Measurements from ENCODE around the gene C2.
"Not testable (repeated sequence)": the region's sequence is repeated elsewhere in the genome, so short reads cannot be mapped to it uniquely, and the experiment has no call there.

Gene C2

DNA sequence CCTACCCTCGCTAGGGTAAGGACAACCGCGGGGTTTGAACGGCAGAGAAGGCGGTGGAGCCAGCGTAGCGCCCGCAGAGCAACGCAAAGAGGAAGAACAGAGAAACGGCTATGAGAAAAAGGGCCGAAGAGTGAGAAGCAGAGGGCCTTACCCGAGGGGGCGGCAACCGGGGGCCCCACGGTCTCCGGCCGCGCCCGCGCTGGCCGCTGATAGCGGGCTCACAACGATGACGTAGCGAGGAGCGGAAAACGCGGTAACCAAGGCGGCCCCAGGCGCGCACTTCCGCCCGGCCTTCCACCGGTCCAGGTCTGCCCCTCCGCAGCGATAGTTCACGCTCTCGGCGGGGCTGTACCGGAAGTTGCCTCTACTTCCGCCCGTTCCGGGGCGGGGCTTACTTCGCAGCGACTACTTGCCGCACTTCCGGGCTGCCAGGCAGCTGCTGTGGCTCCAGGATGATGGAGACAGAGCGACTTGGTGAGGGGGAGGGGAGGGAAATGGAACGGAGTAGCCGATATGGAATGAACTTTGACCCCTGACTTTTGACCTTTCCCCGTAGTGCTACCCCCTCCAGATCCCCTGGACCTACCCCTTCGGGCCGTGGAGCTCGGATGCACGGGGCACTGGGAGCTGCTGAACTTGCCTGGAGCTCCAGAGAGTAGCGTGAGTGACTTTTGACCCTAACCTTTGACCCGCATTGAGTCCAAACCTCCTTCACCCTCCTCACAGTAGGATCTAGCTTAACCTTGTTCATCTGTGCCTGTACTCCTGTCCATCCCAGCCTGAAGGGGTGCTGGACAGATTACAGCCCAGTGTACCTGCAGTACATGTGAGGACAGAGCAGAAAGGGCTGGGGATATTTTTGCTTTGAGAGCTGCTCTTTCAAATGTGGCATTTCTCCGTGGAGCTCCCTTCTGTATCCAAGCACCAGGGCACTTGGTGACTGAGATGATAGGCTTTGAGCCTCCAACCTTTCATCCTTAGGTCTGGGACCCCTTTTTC is 31.5 kb downstream of the C2 start, which contains the start of the genes NELFE and SKIC2:
Gene NELFE, minus strand, starts transcription at position 231 of the 999 bp plus-strand sequence. CDS start 525 bp downstream, outside the sequence.
Gene SKIC2, plus strand, starts transcription at position 435 of the 999 bp plus-strand sequence. Its CDS starts 18 bp downstream, at position 453.
- DNase-seq, result peak; percentile 100

DNA sequence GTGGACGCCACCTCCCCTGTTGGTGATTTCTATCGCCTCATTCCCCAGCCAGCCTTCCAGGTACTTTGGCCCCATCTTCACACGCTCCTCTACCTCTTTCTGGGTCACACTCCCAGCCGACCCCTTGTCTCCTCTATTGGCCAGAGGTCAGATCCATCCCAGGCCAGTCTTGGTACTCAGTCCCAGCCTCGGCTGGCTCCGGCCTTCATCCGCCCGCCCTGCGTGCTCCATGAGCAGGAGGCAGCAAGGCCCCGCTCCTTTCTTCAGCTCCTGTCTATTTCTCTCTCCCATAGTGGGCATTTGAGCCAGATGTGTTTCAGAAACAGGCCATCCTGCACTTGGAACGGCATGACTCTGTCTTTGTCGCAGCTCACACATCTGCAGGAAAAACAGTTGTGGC is 34.1 kb downstream of the C2 start:
- no peak for DNase-seq

DNA sequence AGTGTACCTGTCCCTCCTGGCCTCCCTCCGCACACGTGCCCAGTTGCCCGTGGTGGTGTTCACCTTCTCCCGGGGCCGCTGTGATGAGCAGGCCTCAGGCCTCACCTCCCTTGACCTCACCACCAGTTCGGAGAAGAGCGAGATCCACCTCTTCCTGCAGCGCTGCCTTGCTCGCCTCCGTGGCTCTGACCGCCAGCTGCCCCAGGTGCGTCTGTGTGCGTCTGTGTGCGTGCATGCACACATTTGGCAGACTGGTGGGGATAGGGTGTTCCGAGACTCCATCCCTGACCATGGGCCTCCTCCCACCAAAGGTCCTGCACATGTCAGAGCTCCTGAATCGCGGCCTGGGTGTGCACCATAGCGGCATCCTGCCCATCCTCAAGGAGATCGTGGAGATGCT is 36.4 kb downstream of the C2 start:
- no peak for DNase-seq

DNA sequence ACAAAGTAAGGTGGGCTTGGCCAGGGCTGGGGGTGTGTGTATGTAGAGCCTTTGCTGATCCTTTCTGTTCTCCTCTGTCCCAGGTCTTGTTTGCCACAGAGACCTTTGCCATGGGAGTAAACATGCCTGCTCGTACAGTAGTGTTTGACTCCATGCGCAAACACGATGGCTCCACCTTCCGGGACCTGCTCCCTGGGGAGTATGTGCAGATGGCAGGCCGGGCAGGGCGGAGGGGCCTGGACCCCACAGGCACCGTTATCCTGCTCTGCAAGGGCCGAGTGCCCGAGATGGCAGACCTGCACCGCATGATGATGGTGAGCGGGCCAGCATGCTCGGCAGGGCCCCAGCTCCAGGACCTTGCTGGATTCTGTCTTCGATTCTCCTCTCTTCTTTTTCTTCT is 38.2 kb downstream of the C2 start:
- DNase-seq, result no peak

DNA sequence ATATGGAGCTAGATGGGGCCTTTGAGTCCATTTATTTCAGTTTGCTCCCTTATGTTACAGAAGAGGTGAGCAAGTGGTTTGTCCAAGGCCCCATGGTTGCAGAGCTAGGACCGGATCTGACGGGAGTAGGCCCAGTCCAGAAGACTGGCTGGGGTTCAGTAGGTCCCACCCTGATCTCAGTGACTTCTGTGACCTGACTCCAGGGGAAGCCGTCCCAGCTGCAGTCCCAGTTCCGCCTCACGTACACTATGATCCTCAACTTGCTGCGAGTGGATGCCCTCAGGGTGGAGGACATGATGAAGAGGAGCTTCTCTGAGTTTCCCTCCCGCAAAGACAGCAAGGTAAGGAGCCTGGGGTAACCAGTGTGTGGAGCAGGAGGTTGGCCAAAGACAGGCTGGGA is 39.0 kb downstream of the C2 start:
- DNase-seq, result no peak

DNA sequence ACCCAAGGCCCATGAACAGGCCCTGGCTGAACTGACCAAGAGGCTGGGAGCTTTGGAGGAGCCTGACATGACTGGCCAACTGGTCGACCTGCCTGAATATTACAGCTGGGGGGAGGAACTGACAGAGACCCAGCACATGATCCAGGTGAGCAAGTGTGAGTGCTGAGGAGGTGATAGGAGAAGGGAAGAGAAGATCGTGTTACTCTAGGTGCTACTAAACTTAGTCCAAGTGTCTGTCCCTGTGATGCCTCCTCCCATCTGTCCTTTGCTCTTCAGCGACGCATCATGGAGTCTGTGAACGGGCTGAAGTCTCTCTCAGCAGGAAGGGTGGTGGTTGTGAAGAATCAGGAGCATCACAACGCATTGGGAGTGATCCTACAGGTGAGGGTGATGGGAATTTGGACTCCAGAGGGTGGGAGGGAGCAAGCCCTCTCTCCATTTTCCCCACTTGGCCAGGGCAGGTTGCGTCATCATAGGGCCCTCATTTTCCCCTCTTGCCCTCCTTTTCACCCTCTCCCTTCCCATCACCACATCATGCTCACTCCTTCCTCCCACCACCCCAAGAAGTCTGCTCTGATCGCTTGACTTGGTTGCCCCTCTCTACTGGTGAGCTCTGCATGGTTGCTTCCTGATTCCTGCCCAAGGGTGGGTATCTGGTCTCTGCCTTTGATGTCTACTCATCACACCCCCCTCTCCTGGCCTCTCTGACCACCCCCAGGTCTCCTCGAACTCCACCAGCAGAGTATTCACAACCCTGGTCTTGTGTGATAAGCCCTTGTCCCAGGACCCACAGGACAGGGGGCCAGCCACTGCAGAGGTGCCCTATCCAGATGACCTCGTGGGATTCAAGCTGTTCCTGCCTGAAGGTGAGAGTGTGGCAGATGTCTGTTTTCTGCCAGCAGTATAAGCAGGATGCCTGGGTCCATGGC is 39.7 kb downstream of the C2 start:
- DNase-seq, result no peak

DNA sequence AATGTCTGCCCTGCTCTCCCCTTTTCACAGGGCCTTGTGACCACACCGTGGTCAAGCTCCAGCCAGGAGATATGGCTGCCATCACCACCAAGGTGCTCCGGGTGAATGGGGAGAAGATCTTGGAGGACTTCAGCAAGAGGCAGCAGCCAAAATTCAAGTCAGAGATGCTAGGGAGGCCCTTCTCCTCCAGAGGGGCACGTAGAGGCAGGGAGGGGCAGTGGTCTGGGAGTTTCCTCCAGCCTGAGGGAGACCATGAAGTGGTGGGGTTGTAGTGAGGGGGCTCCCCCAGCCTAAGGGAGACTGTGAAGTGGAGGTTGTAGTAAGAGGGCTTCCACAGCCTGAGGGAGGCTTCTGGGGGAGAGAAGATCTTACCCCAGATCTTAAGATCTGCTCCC is 40.4 kb downstream of the C2 start:
- DNase-seq, result no peak

DNA sequence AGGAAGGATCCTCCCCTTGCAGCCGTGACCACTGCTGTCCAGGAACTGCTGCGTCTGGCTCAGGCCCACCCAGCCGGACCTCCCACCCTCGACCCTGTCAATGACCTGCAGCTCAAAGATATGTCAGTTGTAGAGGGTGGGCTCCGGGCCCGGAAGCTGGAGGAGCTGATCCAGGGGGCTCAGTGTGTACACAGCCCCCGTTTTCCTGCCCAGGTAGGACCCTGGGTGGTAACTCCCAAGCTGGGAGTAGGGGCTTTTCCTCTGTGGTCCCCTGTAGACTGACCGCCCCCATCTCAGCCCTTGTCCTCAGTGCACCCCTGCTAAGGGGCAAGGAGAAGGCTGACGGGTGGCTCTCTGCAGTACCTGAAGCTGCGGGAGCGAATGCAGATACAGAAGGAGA is 40.8 kb downstream of the C2 start:
- no peak for DNase-seq

DNA sequence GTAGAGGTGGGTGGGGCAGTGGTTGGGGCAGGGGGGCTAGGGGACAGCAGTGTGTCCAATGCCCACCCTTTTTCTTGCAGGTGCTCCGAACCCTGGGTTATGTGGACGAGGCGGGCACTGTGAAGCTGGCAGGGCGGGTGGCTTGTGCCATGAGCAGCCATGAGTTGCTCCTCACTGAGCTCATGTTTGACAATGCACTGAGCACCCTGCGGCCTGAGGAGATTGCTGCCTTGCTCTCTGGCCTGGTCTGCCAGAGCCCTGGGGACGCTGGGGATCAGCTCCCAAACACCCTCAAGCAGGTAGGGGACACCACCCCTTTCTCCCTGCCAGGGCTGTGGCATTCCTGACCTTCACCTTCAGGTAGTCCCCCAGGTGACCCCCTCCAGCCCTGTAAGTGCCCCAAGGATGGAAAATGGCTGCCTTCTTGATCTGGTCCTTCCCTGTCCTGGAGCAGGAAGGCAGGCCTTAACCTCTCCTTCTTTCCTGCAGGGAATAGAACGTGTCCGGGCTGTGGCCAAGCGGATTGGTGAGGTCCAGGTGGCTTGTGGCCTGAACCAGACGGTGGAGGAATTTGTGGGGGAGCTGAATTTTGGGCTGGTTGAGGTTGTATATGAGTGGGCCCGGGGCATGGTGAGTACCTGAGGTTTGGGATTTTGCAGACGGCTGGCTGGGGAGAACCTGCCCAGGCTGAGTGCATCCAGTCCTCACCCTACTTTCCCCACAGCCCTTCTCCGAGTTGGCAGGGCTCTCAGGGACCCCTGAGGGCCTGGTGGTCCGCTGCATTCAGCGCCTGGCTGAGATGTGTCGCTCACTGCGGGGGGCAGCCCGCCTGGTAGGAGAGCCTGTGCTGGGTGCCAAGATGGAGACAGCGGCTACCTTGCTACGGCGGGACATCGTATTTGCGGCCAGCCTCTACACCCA is 41.5 kb downstream of the C2 start:
- no peak for DNase-seq

DNA sequence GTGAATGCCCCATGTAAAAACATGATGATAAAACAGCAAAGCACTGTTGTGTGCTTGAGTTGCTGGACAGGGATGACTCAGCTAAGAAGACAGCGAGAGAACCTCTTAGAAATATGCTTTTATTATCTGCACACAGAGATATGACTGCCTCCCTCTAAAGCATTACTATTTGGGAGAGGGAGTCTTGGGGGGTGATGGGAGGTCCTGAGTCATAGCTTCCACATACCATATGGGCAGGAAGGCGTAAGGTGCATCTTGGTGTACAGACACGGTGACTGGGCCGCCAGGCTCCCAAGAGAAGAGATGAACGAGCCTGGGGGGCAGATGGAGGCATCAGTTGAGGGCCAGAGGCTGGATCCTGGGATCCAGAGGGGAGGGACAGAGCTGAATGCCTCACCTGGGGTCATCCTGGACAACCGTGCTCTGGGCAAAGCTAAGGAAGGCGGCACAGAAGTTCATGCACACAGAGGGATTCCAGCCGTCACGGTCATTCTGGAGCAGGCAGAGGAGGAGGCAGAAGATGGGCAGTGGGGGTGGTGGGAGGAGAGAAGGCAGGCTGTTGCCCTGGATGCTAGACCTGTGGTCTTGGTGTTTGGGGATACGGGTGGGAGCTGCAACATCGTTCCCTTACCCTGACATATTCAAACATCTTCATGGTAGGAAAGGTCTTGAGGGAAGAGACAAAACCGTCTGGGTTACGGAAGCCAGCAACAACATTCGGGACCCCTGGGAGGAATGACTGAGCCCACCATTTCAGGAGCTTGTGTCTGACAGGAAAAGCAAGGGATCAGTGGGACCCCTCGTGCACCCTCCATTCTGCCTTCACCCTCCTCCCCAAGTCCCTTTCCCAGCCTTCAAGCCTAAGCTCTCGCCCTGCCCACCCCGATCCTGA is 42.4 kb downstream of the C2 start:
- DNase-seq, result no peak

DNA sequence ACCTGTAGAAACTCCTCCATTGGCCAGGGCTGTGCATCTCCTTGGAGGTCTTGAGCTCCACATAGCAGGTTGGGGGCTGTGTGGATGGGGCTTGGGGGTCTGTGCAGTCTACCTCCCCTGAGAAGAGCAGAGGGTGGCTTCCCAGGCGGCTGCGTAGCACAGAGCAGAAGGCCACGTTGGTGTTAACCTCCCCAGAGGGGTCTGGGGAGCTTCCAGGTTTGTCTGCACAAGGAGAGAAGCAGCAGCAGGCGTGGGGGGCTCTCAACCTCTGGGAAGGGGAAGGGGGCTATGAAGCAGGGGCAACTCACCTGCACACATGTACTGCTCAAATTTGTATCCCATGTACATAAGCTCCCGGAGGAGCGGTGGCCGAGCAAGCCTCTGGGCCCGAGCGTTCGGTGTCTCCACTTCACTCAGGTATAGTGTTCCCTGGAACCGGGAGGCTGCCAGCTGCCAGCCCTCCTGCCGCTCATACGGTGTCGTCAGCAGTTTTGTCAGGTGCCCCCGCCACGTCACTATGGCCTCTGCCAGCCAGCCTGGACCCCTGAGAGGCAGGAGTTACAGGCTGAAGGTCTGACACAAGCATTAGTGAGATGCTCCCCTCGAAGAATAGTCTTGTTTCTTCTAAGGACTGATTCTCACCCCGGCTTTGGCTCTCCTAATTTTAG is 43.2 kb downstream of the C2 start:
- no peak for DNase-seq

DNA sequence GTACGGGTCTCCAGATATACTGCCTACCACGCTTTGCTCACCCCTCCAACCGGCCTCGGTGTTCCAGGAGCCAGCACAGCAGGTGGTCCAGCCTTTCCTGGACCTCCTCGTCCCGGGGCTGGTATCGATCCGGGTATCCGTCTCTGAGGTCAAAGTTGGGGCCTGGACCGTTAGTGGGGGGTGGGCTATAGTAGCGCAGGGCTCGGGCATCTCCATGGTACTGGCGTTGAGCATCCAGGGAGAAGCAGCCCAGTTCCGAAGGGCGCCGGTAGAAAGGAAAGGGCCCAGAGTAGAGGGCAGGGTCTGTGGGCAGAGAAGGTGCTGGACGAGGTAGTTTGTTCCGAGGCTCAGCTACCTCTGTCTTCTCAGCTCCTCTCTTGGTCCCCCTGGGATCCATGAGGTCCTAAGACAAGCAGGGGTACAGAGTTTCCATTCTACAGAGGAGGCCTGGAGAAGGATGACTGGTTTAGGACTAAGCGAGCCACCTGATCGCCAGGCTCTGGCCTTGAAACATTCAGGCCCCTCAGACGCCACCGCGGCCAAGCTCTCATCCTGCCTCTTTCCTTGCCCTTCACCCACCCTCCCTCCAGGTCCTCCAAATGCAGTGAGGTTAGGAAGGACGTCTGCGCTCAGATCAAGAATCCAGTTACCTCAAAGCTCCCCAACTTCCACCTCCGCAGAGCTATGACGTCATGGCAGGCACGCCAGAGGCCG is 43.9 kb downstream of the C2 start:
- no peak for DNase-seq

DNA sequence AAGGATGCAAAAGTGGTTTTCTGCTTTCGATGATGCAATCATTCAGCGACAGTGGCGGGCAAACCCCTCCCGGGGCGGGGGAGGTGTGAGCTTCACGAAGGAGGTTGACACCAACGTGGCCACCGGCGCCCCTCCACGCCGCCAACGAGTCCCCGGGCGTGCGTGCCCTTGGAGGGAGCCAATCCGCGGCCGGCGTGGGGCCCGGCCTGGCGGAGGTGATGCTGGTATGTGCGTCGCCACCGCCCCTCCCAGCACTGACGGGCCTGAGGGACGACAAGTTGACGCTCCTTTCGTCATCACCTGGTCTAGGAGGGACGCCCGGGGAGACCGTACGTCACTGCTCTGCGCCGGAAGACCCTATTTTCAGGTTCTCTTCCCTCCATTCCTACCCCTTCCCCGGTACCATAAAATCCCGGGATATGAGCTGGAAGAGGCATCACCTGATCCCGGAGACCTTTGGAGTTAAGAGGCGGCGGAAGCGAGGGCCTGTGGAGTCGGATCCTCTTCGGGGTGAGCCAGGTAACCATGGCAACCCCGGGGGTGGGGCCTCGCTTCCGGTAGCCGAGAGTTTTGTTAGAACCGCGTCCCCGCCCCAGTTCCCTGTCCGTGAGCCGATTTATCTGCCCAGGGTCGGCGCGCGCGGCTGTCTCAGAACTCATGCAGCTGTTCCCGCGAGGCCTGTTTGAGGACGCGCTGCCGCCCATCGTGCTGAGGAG is 44.6 kb downstream of the C2 start, which contains the start of gene DXO:
Gene DXO, minus strand, starts transcription at position 146 of the 716 bp plus-strand sequence. CDS start 463 bp downstream, outside the sequence.
- DNase-seq, result peak; percentile 100

DNA sequence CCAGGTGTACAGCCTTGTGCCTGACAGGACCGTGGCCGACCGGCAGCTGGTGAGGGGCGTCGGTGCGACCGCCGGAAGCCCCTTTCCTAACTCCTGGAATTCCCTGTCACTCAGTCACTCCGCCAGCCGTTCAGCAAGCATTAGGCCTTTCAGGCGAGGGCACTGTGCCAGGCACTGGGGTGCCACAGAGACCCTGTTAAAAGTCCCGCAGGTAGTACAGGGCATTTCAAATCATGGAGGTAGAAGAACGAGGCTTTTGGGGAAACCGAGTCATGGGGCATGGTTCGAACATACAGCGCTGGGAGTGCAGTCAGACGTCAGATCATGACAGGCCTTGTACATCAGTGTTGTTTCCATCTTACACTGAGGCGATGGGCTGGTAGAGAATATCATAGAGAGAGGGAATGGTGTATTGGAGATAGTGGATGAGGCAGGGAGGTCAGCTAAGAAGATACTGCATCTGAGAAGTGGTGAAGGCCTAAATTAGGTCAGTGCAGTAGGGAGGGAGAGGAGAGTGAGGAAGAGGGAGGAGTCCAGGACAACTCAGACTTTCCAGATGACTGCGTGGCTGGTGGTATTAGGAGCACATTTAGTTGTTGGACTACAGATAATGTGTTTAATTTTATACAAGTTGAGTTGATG is 45.3 kb downstream of the C2 start:
- DNase-seq, result peak; percentile 63

DNA sequence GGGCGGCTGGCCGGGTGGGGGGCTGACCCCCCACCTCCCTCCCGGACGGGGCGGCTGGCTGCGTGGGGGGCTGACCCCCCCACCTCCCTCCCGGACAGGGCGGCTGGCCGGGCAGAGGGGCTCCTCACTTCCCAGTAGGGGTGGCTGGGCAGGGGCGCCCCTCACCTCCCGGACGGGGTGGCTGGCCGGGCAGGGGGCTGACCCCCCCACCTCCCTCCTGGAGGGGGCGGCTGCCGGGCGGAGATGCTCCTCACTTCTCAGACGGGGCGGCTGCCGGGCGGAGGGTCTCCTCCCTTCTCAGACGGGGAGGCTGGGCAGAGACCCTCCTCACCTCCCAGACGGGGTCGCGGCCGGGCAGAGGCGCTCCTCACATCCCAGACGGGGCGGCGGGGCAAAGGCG is 48.5 kb downstream of the C2 start:
- DNase-seq, result not testable (repeated sequence)

DNA sequence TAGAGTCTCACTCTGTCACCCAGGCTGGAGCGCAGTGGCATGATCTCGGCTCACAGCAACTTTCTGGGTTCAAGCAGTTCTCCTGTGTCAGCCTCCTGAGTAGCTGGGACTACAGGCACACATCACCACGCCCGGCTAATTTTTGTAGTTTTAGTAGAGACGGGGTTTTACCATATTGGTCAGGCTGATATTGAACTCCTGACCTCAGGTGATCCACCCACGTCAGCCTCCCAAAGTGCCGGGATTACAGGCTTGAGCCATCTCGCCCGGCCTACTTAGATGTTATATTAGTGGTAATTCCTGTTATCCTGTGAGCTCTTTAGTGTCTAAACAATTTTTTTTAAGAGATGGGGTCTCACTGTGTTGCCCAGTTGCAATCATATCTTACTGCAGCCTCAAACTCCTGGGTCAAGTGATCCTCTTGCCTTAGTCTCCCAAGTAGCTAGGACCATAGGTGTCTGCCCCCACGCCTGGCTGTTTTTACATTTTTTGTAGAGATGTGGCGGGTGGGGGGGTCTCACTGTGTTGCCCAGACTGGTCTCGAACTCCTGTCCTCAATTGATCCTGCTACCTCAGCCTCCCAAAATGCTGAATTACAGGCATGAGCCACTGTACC is 50.4 kb downstream of the C2 start:
- DNase-seq, result no peak

DNA sequence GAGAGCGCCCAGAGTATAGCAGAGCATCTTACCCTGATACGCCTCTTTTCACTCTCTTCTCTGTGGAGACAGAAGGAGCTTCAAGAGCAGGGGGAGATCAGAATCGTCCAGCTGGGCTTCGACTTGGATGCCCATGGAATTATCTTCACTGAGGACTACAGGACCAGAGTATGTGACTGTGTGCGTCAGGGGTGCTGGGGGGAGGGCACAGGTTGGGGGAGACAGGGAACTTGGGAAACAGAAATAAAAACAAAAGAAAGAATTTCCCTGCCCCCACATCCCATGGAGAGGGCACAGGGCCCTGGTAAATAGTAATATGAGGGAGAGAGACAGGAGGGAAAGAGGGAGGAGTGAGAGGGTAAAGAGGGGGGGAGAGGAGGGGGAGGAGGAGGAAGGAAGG is 51.3 kb downstream of the C2 start:
- no peak for DNase-seq

All from OCI-M1 (cell line).